COLO668 (cell line): ENCODE data around the gene SPON1.

Experiments
- DNase-seq: peaks from one replicate; lab custom pipeline; 2025; ENCODE audit not compliant: unreplicated experiment; lab: John Stamatoyannopoulos, UW

Gene SPON1

GRCh38 chr11:13942971-13943381, 19.5 kb upstream of the SPON1 start:
- no peak for DNase-seq

- no peak for DNase-seq
Measured at GRCh38 chr11:13944016-13944415, 18.5 kb upstream of the SPON1 start.

- DNase-seq, result no peak
Measured at GRCh38 chr11:13944911-13945425, 17.6 kb upstream of the SPON1 start.

GRCh38 chr11:13947379-13947778, 15.1 kb upstream of the SPON1 start:
- no peak for DNase-seq

- no peak for DNase-seq
Measured at GRCh38 chr11:13949876-13950275, 12.6 kb upstream of the SPON1 start.

GRCh38 chr11:13952221-13952620, 10.3 kb upstream of the SPON1 start:
- DNase-seq, result no peak

- no peak for DNase-seq
Measured at GRCh38 chr11:13952668-13953067, 9.9 kb upstream of the SPON1 start.

- DNase-seq, result no peak
Measured at GRCh38 chr11:13954591-13954990, 7.9 kb upstream of the SPON1 start.

GRCh38 chr11:13955971-13956421, 6.5 kb upstream of the SPON1 start:
- peak; percentile 38 for DNase-seq

GRCh38 chr11:13956988-13957387, 5.5 kb upstream of the SPON1 start:
- no peak for DNase-seq

GRCh38 chr11:13958641-13959400, 3.7 kb upstream of the SPON1 start:
- no peak for DNase-seq

- DNase-seq, result no peak
Measured at GRCh38 chr11:13962198-13962561, 343 bp upstream of the SPON1 start.

- peak; percentile 65 for DNase-seq
Measured at GRCh38 chr11:13963169-13963948, 836 bp downstream of the SPON1 start.

- peak; percentile 72 for DNase-seq
Measured at GRCh38 chr11:13963949-13964770, 1.6 kb downstream of the SPON1 start.

GRCh38 chr11:13964771-13965074, 2.2 kb downstream of the SPON1 start:
- no peak for DNase-seq

- DNase-seq, result peak; percentile 41
Measured at GRCh38 chr11:13965337-13965736, 2.8 kb downstream of the SPON1 start.

GRCh38 chr11:13966013-13966412, 3.5 kb downstream of the SPON1 start:
- no peak for DNase-seq

GRCh38 chr11:13966486-13966885, 4.0 kb downstream of the SPON1 start:
- no peak for DNase-seq

GRCh38 chr11:13970986-13971385, 8.5 kb downstream of the SPON1 start:
- DNase-seq, result peak; percentile 43

GRCh38 chr11:13972043-13972910, 9.8 kb downstream of the SPON1 start:
- no peak for DNase-seq
